H9 (cell line): ENCODE data around the gene CUEDC1. TPM values are rescaled to one million over a fixed set of nuclear protein-coding genes. Genes with fewer than 3 reads are reported as not detected.

Experiments
- DNase-seq: peaks from one replicate; pipeline ENCODE4 v3.0.0-alpha.2; 2017
- H2AFZ ChIP-seq: one replicate; pipeline ENCODE4 v1.6.1; 2013; ENCODE audit warnings: mild to moderate bottlenecking, low read length, control low read depth, moderate library complexity
- H2AK5ac ChIP-seq: 2 replicates; pipeline ENCODE4 v1.6.1; 2013; ENCODE audit warnings: low read length, control low read depth, mixed read lengths; ENCODE audit not compliant: insufficient read length
- H2BK120ac ChIP-seq: one replicate; pipeline ENCODE4 v1.6.1; 2013; ENCODE audit warnings: low read depth, mild to moderate bottlenecking, low read length, control low read depth, inconsistent platforms; ENCODE audit not compliant: poor library complexity, severe bottlenecking
- H2BK12ac ChIP-seq: 2 replicates; pipeline ENCODE4 v1.6.1; 2013; ENCODE audit warnings: low read length, control low read depth, mixed read lengths, low read depth; ENCODE audit not compliant: insufficient read length
- H2BK15ac ChIP-seq: 2 replicates; pipeline ENCODE4 v1.6.1; 2013; ENCODE audit warnings: low read depth, low read length, control low read depth
- H2BK20ac ChIP-seq: one replicate; pipeline ENCODE4 v1.6.1; 2013; ENCODE audit warnings: low read depth, mild to moderate bottlenecking, low read length, control low read depth, inconsistent platforms; ENCODE audit not compliant: poor library complexity, severe bottlenecking
- H2BK5ac ChIP-seq: 2 replicates; pipeline ENCODE4 v1.6.1; 2013; ENCODE audit warnings: low read length, control low read depth, mixed read lengths; ENCODE audit not compliant: insufficient read length
- H3K14ac ChIP-seq: 2 replicates; pipeline ENCODE4 v1.6.1; 2013; ENCODE audit warnings: low read length, control low read depth; ENCODE audit not compliant: insufficient read depth
- H3K18ac ChIP-seq: 2 replicates; pipeline ENCODE4 v1.6.1; 2013; ENCODE audit warnings: low read depth, mild to moderate bottlenecking, mixed read lengths, low read length, control low read depth; ENCODE audit not compliant: insufficient read length
- H3K23ac ChIP-seq: 2 replicates; pipeline ENCODE4 v1.6.1; 2013; ENCODE audit warnings: low read length, control low read depth, mixed read lengths, low read depth; ENCODE audit not compliant: insufficient read length
- H3K23me2 ChIP-seq: 2 replicates; pipeline ENCODE4 v1.6.1; 2013; ENCODE audit warnings: low read depth, mild to moderate bottlenecking, mixed read lengths, low read length, control low read depth; ENCODE audit not compliant: insufficient read length, poor library complexity, severe bottlenecking
- H3K27ac ChIP-seq: 2 replicates; pipeline ENCODE4 v1.5.1; 2013; ENCODE audit warnings: low read length, control low read depth, mixed read lengths, low read depth; ENCODE audit not compliant: insufficient read length
- H3K27me3 ChIP-seq: 2 replicates; pipeline ENCODE4 v1.6.1; 2013; ENCODE audit warnings: low read length, control low read depth, inconsistent platforms; ENCODE audit not compliant: insufficient read depth
- H3K4ac ChIP-seq: 2 replicates; pipeline ENCODE4 v1.6.1; 2013; ENCODE audit warnings: low read depth, mild to moderate bottlenecking, control low read depth, inconsistent platforms, low read length, moderate library complexity
- H3K4me1 ChIP-seq: 2 replicates; pipeline ENCODE4 v1.6.1; 2013; ENCODE audit warnings: low read length, control low read depth, inconsistent platforms; ENCODE audit not compliant: insufficient read depth
- H3K4me2 ChIP-seq: 2 replicates; pipeline ENCODE4 v1.6.1; 2013; ENCODE audit warnings: low read length, control low read depth, mixed read lengths; ENCODE audit not compliant: insufficient read length, insufficient read depth
- H3K56ac ChIP-seq: 2 replicates; pipeline ENCODE4 v1.6.1; 2013; ENCODE audit warnings: low read depth, mild to moderate bottlenecking, mixed read lengths, low read length, control low read depth; ENCODE audit not compliant: insufficient read length
- H3K79me1 ChIP-seq: 2 replicates; pipeline ENCODE4 v1.6.1; 2013; ENCODE audit warnings: low read depth, mild to moderate bottlenecking, moderate library complexity, low read length, control low read depth, inconsistent platforms; ENCODE audit not compliant: insufficient read depth, poor library complexity, severe bottlenecking
- H3K79me2 ChIP-seq: 2 replicates; pipeline ENCODE4 v1.6.1; 2013; ENCODE audit warnings: low read length, control low read depth, inconsistent platforms; ENCODE audit not compliant: insufficient read depth
- H3K9ac ChIP-seq: 2 replicates; pipeline ENCODE4 v1.6.1; 2013; ENCODE audit warnings: low read length, control low read depth, mixed read lengths; ENCODE audit not compliant: insufficient read length; ENCODE audit errors: extremely low read depth
- H3K9me3 ChIP-seq: one replicate; pipeline ENCODE4 v1.6.1; 2013; ENCODE audit warnings: low read depth, low read length, inconsistent platforms; ENCODE audit not compliant: control insufficient read depth
- H3T11ph ChIP-seq: one replicate; pipeline ENCODE4 v1.6.1; 2013; ENCODE audit warnings: mild to moderate bottlenecking, low read length, control low read depth, inconsistent platforms
- H4K20me1 ChIP-seq: one replicate; pipeline ENCODE4 v1.6.1; 2013; ENCODE audit not compliant: control insufficient read depth, insufficient read length, insufficient read depth
- H4K5ac ChIP-seq: 2 replicates; pipeline ENCODE4 v1.6.1; 2013; ENCODE audit warnings: low read depth, mild to moderate bottlenecking, mixed read lengths, low read length, control low read depth; ENCODE audit not compliant: insufficient read length
- H4K8ac ChIP-seq: replicated peaks from 2 replicates; pipeline ENCODE4 v1.6.1; 2013; ENCODE audit warnings: low read length, control low read depth, mixed read lengths, low read depth; ENCODE audit not compliant: insufficient read length
- H4K91ac ChIP-seq: 2 replicates; pipeline ENCODE4 v1.6.1; 2013; ENCODE audit warnings: low read depth, mild to moderate bottlenecking, moderate library complexity, mixed read lengths, low read length, control low read depth; ENCODE audit not compliant: insufficient read length
- H3K27ac Mint-ChIP-seq, 3 experiments: 2 replicates in 2 of 3; 3 replicates in 1 of 3; pipeline ENCODE4 v1.8.0; 2020 to 2021; ENCODE audit warnings: mixed read lengths in 3 of 3, mild to moderate bottlenecking in 1 of 3, moderate library complexity in 1 of 3
- H3K27me3 Mint-ChIP-seq: 2 replicates; pipeline ENCODE4 v1.8.0; 2021; ENCODE audit warnings: low read depth, mild to moderate bottlenecking, moderate library complexity, mixed read lengths
- H3K36me3 Mint-ChIP-seq, 3 experiments: 2 replicates in 2 of 3; 3 replicates in 1 of 3; pipeline ENCODE4 v1.8.0; 2020 to 2021; ENCODE audit warnings: low read depth in 3 of 3, mixed read lengths in 3 of 3; ENCODE audit not compliant: insufficient read depth in 1 of 3
- H3K4me1 Mint-ChIP-seq, 2 experiments: 2 replicates each; pipeline ENCODE4 v1.8.0; 2020; ENCODE audit warnings: mixed read lengths in 2 of 2
- H3K4me3 Mint-ChIP-seq, 2 experiments: 2 replicates in 1 of 2; 3 replicates in 1 of 2; pipeline ENCODE4 v1.8.0; 2020 to 2021; ENCODE audit warnings: mild to moderate bottlenecking in 2 of 2, mixed read lengths in 2 of 2, moderate library complexity in 1 of 2
- H3K9me3 Mint-ChIP-seq, 2 experiments: 2 replicates in 1 of 2; 3 replicates in 1 of 2; pipeline ENCODE4 v1.8.0; 2020; ENCODE audit warnings: mild to moderate bottlenecking in 2 of 2, mixed read lengths in 2 of 2, moderate library complexity in 1 of 2
- WGBS: extraction: QIAGEN DNeasy Blood & Tissue Kit; methylation state at CpG from one replicate; pipeline ENCODE4 v1.1.7; 2013; ENCODE audit warnings: missing lambda C conversion rate, low lambda C conversion rate, mixed read lengths; ENCODE audit not compliant: insufficient read length; ENCODE audit errors: extremely low coverage; 5-methylcytosine and 5-hydroxymethylcytosine counted together
- total RNA-seq: library from RNA; stranded (reverse); gene quantifications from 2 replicates; pipeline ENCODE4 v1.2.1, GENCODE V29; 2021
- TF ChIP-seq, protein P1 (sequence below): fragments of 200-600 bp; sonication (generic); conservative IDR thresholded peaks from 3 replicates; pipeline ENCODE4 v1.8.0; 2021; ENCODE audit warnings: antibody characterized with exemption, mild to moderate bottlenecking

CUEDC1 gene
- total RNA-seq, 1 experiment from 2014 or later: 7.3 TPM

DNA sequence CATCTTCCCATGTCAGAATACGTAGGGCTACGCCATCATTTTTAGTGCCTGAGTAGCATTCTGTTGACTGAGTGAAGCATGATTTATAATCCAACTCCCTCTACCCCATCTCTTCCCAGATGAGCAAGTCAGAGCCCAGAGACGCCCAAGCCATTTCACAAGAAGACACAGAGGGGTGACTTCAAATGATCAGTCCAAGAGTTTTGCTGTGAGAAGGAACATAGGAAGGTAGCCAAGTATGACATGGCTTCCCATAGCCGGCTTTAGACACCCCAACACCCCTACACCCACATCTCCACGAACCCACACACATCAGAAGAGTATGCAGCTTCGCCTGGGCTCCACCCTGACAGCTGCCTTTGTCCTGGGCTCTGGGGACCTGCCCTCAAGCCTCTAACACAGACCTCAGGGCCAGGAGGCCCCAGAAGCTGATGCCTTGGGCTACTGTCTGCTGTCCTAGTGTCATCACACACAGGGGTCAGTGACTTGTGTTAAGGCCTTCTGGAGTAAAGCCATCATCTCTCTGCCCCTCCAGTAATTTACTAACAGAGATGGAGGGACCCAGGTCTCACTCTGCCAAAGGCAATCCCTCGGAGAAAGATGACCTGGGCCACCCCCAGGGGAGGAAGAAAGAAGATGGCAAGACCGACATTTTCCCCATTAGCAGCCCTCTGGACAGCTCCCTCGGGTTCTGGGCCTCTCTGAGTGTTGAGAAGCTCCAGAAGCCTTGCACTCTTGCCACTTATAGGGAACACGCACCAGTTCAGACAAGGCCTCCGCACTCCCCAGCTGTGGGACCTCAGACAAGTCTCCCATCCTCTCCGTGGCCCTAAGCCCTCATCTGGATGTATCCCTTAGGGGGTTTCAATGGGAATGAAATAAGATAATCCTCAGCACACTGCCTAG is 66.6 kb downstream of the CUEDC1 start:
- no peak overlapping the region for H3K4me2 ChIP-seq
- H3K4ac ChIP-seq: no peak overlapping the region
- H3K9me3 ChIP-seq: no peaks in the 10 kb centered on the region
- no peaks in the 10 kb centered on the region for H4K20me1 ChIP-seq
- no peak overlapping the region for H3K4me3 Mint-ChIP-seq
- no peaks in the 10 kb centered on the region for H3K27me3 ChIP-seq
- peak overlapping the region in 1 of 3 experiments; percentile 59; a peak in 2 of 7 replicates for H3K27ac Mint-ChIP-seq
- H2BK5ac ChIP-seq: no peak overlapping the region
- H3K9me3 Mint-ChIP-seq: no peaks in the 10 kb centered on the region; a peak in 1 of 5 replicates
- H3K79me1 ChIP-seq: no peaks in the 10 kb centered on the region
- no peak overlapping the region for H3K9ac ChIP-seq
- H4K8ac ChIP-seq: no peak overlapping the region
- H3K27me3 Mint-ChIP-seq: no peaks in the 10 kb centered on the region
- no CpG with 5 or more reads among the region's 12 CpGs for WGBS
- no peak overlapping the region for H2AK5ac ChIP-seq
- no peak overlapping the region for H4K91ac ChIP-seq
- DNase-seq: no peak
- no peak overlapping the region for H2BK120ac ChIP-seq
- H3K36me3 Mint-ChIP-seq: no peaks in the 10 kb centered on the region; a peak in 1 of 7 replicates
- H2AFZ ChIP-seq: no peak overlapping the region
- no peak overlapping the region for H3K23ac ChIP-seq
- no peak overlapping the region for H3K27ac ChIP-seq
- no peak overlapping the region for H2BK12ac ChIP-seq
- H4K5ac ChIP-seq: no peak overlapping the region
- no peak overlapping the region for H3K18ac ChIP-seq
- no peak overlapping the region for H3T11ph ChIP-seq
- H2BK15ac ChIP-seq: no peak overlapping the region
- H3K23me2 ChIP-seq: no peaks in the 10 kb centered on the region
- no peak overlapping the region for H3K14ac ChIP-seq
- H2BK20ac ChIP-seq: no peak overlapping the region
- H3K56ac ChIP-seq: no peak overlapping the region
- no peaks in the 10 kb centered on the region for H3K79me2 ChIP-seq
- peaks cover 11 to 15% of the 10 kb centered on the region in 2 experiments for H3K4me1 Mint-ChIP-seq
- TF ChIP-seq, protein P1, sequence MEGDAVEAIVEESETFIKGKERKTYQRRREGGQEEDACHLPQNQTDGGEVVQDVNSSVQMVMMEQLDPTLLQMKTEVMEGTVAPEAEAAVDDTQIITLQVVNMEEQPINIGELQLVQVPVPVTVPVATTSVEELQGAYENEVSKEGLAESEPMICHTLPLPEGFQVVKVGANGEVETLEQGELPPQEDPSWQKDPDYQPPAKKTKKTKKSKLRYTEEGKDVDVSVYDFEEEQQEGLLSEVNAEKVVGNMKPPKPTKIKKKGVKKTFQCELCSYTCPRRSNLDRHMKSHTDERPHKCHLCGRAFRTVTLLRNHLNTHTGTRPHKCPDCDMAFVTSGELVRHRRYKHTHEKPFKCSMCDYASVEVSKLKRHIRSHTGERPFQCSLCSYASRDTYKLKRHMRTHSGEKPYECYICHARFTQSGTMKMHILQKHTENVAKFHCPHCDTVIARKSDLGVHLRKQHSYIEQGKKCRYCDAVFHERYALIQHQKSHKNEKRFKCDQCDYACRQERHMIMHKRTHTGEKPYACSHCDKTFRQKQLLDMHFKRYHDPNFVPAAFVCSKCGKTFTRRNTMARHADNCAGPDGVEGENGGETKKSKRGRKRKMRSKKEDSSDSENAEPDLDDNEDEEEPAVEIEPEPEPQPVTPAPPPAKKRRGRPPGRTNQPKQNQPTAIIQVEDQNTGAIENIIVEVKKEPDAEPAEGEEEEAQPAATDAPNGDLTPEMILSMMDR: no peak
- H3K4me1 ChIP-seq: peaks cover 4% of the 10 kb centered on the region; the same call in 1 of the 2 replicates
